IMR-90 (cell line): Measurements from ENCODE around the gene CPD.

Experiments
- CEBPB ChIP-seq: IDR thresholded peaks from 2 replicates; pipeline ENCODE4 v1.6.1; 2012; ENCODE audit warnings: low read depth, low read length, improper control_type of control experiment
- MAZ ChIP-seq: IDR thresholded peaks from 2 replicates; pipeline ENCODE4 v1.6.1; 2012; ENCODE audit warnings: low read depth, mild to moderate bottlenecking, low read length, improper control_type of control experiment, moderate library complexity, borderline replicate concordance
- POLR2A ChIP-seq: IDR thresholded peaks from 2 replicates; pipeline ENCODE4 v1.6.1; 2012; ENCODE audit warnings: mild to moderate bottlenecking, low read depth, low read length
- RFX5 ChIP-seq: IDR thresholded peaks from 2 replicates; pipeline ENCODE4 v1.8.0; 2012; ENCODE audit warnings: low read depth, mild to moderate bottlenecking, low read length, moderate library complexity
- SMC3 ChIP-seq: fragments of 150-350 bp; IDR thresholded peaks from 2 replicates; pipeline ENCODE4 v1.6.1; 2016; ENCODE audit warnings: low read depth, mild to moderate bottlenecking, antibody characterized with exemption, low read length, moderate library complexity
- TF ChIP-seq, protein P1 (sequence below): conservative IDR thresholded peaks from 2 replicates; pipeline ENCODE4 v1.5.1; 2012; ENCODE audit warnings: mild to moderate bottlenecking, low read depth, low read length, improper control_type of control experiment

DNA sequence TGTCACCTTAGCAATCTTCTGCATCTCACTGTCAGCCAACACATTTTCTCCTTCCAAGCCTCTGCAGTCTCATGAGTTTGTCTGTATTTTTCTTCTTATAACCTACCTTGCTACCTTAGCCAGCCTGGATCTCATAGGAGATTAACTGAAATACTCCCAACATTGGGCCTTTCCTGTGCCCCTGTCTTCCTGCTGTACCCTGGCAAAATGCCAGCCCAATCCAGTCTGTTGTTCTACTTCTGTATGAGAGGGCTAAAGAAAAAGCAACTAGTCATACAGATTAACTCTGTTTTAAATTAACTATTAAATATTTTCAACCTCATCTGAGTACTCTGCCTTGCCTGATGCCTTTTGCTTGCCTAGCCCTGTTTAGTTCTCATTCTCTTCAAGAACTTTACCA lies 116.9 kb downstream of the CPD start:
- TF ChIP-seq, protein P1, sequence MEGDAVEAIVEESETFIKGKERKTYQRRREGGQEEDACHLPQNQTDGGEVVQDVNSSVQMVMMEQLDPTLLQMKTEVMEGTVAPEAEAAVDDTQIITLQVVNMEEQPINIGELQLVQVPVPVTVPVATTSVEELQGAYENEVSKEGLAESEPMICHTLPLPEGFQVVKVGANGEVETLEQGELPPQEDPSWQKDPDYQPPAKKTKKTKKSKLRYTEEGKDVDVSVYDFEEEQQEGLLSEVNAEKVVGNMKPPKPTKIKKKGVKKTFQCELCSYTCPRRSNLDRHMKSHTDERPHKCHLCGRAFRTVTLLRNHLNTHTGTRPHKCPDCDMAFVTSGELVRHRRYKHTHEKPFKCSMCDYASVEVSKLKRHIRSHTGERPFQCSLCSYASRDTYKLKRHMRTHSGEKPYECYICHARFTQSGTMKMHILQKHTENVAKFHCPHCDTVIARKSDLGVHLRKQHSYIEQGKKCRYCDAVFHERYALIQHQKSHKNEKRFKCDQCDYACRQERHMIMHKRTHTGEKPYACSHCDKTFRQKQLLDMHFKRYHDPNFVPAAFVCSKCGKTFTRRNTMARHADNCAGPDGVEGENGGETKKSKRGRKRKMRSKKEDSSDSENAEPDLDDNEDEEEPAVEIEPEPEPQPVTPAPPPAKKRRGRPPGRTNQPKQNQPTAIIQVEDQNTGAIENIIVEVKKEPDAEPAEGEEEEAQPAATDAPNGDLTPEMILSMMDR: no peak
- TF ChIP-seq MAZ (no peak), CEBPB (no peak), SMC3 (no peak), POLR2A (no peak), RFX5 (no peak)
